Measurements from ENCODE around the gene KCNG2.

The KCNG2 gene

GRCh38 chr18:79754022-79754761, 43.5 kb upstream of the KCNG2 start:
- no peak overlapping the region for H3K27ac ChIP-seq
- TF ChIP-seq ZFX (IDR thresholded peaks at IDR 0.05): no peak
- TF ChIP-seq CTCF (conservative IDR thresholded peaks at IDR 0.05): no peak

- no peak overlapping the region for H3K27ac ChIP-seq
- no peak for TF ChIP-seq CTCF (conservative IDR thresholded peaks at IDR 0.05)
- no peak for TF ChIP-seq ZFX (IDR thresholded peaks at IDR 0.05)
Observed at GRCh38 chr18:79754831-79755351, 42.8 kb upstream of the KCNG2 start.

- H3K27ac ChIP-seq: no peak overlapping the region
- TF ChIP-seq ZFX (IDR thresholded peaks at IDR 0.05) (no peak), CTCF (conservative IDR thresholded peaks at IDR 0.05) (no peak)
Observed at GRCh38 chr18:79755496-79756142, 42.1 kb upstream of the KCNG2 start.

- H3K27ac ChIP-seq: no peak overlapping the region
- TF ChIP-seq CTCF (conservative IDR thresholded peaks at IDR 0.05) (no peak), ZFX (IDR thresholded peaks at IDR 0.05) (no peak)
Observed at GRCh38 chr18:79756143-79756500, 41.6 kb upstream of the KCNG2 start.

GRCh38 chr18:79756826-79757225, 40.9 kb upstream of the KCNG2 start:
- H3K27ac ChIP-seq: no peak overlapping the region
- TF ChIP-seq ZFX (IDR thresholded peaks at IDR 0.05): no peak
- no peak for TF ChIP-seq CTCF (conservative IDR thresholded peaks at IDR 0.05)

GRCh38 chr18:79760348-79760747, 37.4 kb upstream of the KCNG2 start:
- TF ChIP-seq ZFX (IDR thresholded peaks at IDR 0.05) (no peak), CTCF (conservative IDR thresholded peaks at IDR 0.05) (no peak)
- H3K27ac ChIP-seq: no peak overlapping the region

- H3K27ac ChIP-seq: no peak overlapping the region
- no peak for TF ChIP-seq ZFX (IDR thresholded peaks at IDR 0.05)
- TF ChIP-seq CTCF (conservative IDR thresholded peaks at IDR 0.05): no peak
Observed at GRCh38 chr18:79760881-79761280, 36.9 kb upstream of the KCNG2 start.
